Activated naive CD4-positive, alpha-beta T cell treated with anti-CD3 and anti-CD28 coated beads, Interleukin-2, amount 50 U/mL, for 16 hours (primary cell): ENCODE results near the gene MAN1A1.

Source experiments
- DNase-seq: peaks from one replicate; pipeline ENCODE4 v3.0.0-alpha.2; 2020

MAN1A1 gene

GRCh38 chr6:119345114-119345513 lies 4.4 kb downstream of the MAN1A1 start:
- no peak for DNase-seq

- DNase-seq, result no peak
Measured at GRCh38 chr6:119344306-119344705, 5.3 kb downstream of the MAN1A1 start.

GRCh38 chr6:119343573-119344146 lies 5.9 kb downstream of the MAN1A1 start:
- no peak for DNase-seq

DNA sequence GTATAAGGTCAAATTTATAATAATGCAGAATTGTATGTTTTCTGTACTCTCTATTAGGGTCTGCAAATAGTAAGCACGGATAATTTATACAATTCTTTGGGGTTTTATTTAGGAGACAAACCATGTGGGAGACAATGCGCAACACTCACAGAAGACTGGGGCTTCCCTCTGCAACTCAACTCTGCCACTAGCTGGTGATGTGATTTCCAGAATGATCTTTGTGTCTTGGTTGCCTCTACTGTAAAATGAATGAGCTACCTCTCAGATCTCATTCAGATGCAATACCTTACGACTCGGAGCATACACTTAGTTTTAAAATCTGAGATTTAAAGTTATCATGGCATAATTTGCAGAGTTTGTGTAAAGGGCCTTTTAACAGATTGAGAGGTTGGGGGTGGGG lies 6.4 kb downstream of the MAN1A1 start:
- no peak for DNase-seq

GRCh38 chr6:119342430-119342829 lies 7.1 kb downstream of the MAN1A1 start:
- DNase-seq, result no peak

- DNase-seq, result no peak
Measured at GRCh38 chr6:119340796-119341487, 8.6 kb downstream of the MAN1A1 start.

DNA sequence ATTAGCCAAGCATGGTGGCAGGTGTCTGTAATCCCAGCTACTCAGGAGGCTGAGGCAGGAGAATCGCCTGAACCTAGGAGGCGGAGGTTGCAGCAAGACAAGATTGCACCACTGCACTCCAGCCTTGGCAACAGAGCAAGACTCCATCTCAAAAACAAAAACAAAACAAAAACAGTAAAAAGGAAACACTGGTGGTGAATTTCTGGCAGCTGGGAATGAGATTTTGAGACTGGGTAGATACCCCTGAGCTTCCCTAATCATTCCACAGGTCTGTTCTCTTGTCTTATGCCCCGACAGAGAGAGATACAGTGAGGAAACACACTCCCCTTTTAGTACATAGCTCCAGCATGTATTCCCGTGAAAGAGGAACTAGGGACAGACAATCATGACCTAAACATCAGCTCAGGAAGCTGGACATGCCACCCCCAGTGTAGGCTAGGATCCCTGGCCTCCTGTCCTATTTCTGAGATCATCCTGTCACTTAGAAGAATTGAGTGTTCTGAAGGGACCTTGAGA lies 9.6 kb downstream of the MAN1A1 start:
- no peak for DNase-seq

GRCh38 chr6:119337762-119338161 lies 11.8 kb downstream of the MAN1A1 start:
- no peak for DNase-seq

DNA sequence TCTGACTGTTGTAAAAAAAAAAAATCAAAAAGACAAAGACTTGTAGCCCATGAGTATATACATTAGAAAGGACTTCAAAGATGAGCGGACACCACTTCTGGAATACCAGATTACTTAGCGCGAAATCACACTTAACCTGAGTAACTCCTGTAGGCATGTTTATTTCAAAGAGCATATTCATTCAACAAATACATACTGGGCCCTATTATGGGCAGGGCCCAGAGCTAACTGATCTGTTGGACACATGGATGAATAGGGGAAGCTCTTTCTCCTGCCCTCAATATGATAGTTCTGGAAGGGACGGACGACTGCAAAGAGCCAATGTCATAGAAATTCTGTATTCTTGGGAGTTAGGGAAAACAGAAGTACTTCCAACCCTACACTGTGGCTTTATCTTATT lies 12.3 kb downstream of the MAN1A1 start:
- DNase-seq, result no peak

DNA sequence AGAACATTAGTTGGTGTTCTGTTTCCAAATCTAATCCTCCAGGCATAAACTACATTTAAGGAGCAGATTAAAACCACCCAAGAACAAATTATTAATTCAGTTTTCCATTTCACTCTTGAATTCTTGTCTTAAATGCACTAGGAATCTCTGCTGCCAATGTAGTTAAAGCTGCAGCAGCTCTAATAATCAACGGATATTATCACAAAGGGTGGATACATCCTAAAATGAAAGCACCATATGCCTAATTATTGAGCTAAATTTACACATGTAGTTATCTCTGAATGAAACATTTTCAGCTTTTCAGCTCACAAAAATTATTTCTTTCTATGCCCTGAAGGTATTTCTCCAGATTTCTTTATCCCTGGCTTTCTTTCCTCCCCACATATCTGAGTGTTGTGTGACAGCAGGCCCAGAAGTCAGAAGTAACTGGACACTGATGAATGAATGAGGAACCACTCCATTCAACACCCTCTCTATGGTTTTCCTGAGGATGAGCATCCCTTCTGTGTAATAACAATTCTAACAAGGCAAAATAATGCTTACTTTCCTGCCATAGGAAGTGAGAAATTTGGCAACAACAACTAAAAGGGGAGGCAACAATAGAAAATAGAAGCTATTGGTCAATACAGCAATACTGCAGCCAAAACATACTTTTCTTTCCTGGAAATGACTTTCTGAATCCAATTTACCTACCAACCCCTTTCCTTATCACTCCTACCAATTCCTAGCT lies 14.9 kb downstream of the MAN1A1 start:
- DNase-seq, result no peak

GRCh38 chr6:119333707-119334295 lies 15.8 kb downstream of the MAN1A1 start:
- no peak for DNase-seq

- no peak for DNase-seq
Measured at GRCh38 chr6:119333063-119333609, 16.4 kb downstream of the MAN1A1 start.

GRCh38 chr6:119331663-119332286 lies 17.8 kb downstream of the MAN1A1 start:
- no peak for DNase-seq

- DNase-seq, result no peak
Measured at GRCh38 chr6:119330520-119331113, 18.9 kb downstream of the MAN1A1 start.

DNA sequence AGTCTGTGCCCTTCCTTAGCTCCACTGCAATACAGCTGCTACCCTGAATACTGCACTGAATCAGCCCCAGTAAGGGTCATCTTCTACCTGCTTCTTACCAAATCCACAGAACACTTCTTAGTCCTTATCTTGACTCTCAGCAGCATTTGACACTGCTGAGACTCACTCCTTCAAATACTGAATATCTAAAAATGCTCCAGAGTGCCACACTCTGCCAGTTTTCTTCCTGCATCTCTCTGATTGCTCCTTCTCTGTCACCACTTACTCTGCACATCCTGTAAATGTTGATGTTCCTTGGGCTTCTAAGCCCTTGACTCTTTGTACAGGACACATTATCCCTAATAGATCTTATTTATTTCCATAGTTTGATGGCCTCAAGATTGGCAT lies 19.8 kb downstream of the MAN1A1 start:
- DNase-seq, result no peak

DNA sequence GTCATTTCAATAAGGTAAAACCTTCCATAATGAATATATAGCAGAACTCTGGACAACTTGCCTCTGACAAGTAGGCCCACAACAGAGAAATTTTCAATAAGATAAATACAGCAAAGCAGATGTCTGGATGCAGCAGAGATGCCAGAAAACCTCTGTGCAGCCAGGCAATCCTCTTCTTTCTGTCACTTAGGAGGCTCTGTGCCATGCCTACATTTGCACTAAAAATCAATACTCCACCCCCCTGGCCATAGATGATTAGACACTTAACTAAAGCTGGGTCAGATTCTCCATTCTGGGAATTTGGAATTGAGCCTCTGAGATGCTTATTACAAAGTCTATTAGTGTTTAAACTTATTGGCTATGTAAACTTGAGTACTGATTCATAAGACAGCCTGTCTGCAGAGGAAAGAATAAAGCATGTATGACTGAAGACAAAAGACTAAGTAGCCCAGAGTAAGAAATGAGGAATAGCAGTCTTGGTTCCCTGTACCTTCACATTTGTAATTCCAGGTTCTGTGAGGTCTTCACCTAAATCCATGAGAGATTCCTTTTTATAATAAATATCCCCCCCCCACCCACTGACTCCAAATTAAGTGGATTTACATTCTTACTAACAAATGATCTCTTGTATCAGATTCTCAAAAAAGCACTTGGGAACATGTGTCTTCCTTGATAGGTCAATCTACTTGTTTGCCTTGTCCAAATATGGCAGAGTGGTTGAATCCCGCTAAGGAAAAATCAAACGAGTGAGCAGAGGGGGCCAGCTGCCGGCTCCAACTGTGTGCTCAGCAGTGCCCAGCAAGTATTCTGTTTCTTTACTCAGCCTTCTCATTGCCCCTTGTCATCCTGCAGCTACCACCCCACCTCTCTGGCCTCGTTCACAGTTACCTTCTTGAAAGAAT lies 20.4 kb downstream of the MAN1A1 start:
- no peak for DNase-seq

DNA sequence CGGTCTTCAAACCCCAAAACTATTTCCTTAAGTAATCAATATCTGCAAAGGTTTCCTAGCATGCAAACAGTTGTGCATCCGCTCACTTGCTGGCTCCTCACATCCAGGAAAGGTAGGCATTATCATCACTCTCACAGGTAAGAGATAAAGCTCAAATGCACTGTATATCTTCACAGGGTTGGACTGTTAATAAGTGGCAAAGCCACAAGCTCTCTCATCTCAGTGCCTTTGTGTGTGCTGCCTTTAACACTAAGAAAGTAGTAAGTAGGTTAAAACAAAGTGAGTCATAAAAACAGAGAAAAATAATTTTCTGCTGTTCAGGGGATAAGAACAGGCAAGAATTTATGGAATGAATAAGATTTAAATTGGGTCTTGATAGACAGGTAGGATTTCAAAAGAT lies 21.3 kb downstream of the MAN1A1 start:
- no peak for DNase-seq

DNA sequence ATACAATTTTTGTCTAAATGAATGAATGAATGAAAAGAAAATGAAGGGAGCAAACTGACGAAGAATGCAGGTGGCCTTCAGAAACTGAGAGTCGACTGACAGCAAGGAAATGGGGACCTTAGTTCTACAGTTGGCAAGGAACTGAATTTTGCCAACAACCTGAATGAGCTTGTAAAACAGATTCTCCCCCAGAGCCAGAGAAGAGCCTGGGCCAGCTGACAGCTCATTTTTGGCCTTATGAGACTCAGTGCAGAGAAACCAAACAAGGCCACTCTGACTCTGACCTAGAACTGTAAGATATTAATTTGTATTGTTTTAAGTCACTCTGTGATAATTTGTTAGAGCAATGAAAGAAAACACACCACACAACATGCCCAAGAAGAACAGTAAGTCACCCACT lies 21.8 kb downstream of the MAN1A1 start:
- DNase-seq, result no peak

DNA sequence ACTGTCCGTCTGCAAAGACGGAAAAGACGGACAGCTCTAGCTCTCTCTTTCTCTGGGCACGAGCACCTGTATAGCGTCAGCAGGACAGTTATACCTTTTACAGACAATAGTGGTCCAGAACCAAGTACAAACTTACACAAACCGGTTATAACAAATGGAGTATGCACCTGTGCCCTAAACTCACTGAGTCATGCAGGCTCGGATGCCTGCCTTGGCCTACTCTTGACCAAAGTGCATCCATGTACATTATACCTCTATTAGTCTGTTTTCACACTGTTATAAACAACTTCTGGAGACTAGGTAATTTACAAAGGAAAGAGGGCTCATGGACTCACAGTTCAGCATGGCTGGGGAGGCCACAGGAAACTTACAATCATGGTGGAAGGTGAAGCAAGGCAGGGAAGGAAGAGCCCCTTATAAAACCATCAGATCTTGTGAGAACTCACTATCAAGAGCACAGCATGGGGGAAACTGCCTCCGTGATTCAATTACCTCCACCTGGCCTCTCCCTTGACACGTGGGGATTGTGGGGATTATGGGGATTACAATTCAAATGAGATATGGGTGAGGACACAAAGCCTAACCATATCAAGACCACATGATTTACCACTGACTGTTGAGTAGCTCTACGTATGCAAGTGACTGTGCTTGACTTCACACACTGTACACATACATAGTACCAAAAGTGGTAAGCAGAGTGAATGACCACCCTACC lies 23.1 kb downstream of the MAN1A1 start:
- DNase-seq, result no peak

GRCh38 chr6:119325559-119326265 lies 23.8 kb downstream of the MAN1A1 start:
- no peak for DNase-seq
